Activated CD4-positive, alpha-beta T cell treated with anti-CD3 and anti-CD28 coated beads, Interleukin-10, Interleukin-2, amounts not matched to agents 100 ng/mL and 50 ng/mL, durations not matched to agents 16 hours and 8 hours (primary cell): ENCODE results near the gene IGF2BP3.

Experiments
- DNase-seq: peaks from one replicate; pipeline ENCODE4 v3.0.0-alpha.2; 2020

IGF2BP3 gene

GRCh38 chr7:23372611-23373010, 97.7 kb downstream of the IGF2BP3 start:
- no peak for DNase-seq

GRCh38 chr7:23371654-23372053, 98.6 kb downstream of the IGF2BP3 start:
- no peak for DNase-seq

GRCh38 chr7:23369695-23370404, 100.4 kb downstream of the IGF2BP3 start:
- no peak for DNase-seq

- no peak for DNase-seq
Observed at GRCh38 chr7:23369100-23369499, 101.2 kb downstream of the IGF2BP3 start.

GRCh38 chr7:23358152-23358674, 112.1 kb downstream of the IGF2BP3 start:
- no peak for DNase-seq

- peak; percentile 56 for DNase-seq
Observed at GRCh38 chr7:23357190-23358093, 112.8 kb downstream of the IGF2BP3 start.

GRCh38 chr7:23356726-23357125, 113.6 kb downstream of the IGF2BP3 start:
- peak; percentile 88 for DNase-seq

GRCh38 chr7:23356168-23356567, 114.1 kb downstream of the IGF2BP3 start:
- no peak for DNase-seq

GRCh38 chr7:23353172-23353571, 117.1 kb downstream of the IGF2BP3 start:
- no peak for DNase-seq

- no peak for DNase-seq
Observed at GRCh38 chr7:23350466-23350865, 119.8 kb downstream of the IGF2BP3 start.

GRCh38 chr7:23349484-23350157, 120.7 kb downstream of the IGF2BP3 start:
- DNase-seq: no peak

GRCh38 chr7:23347682-23348180, 122.6 kb downstream of the IGF2BP3 start:
- peak; percentile 21 for DNase-seq

GRCh38 chr7:23347033-23347681, 123.1 kb downstream of the IGF2BP3 start:
- no peak for DNase-seq

GRCh38 chr7:23346316-23346715, 124.0 kb downstream of the IGF2BP3 start:
- peak; percentile 34 for DNase-seq

- DNase-seq: no peak
Observed at GRCh38 chr7:23345601-23346000, 124.7 kb downstream of the IGF2BP3 start.

GRCh38 chr7:23343806-23344475, 126.3 kb downstream of the IGF2BP3 start:
- no peak for DNase-seq

GRCh38 chr7:23343102-23343501, 127.2 kb downstream of the IGF2BP3 start:
- DNase-seq: no peak

- no peak for DNase-seq
Observed at GRCh38 chr7:23341846-23342598, 128.3 kb downstream of the IGF2BP3 start.

- no peak for DNase-seq
Observed at GRCh38 chr7:23338863-23339262, 131.4 kb downstream of the IGF2BP3 start.

- no peak for DNase-seq
Observed at GRCh38 chr7:23338439-23338838, 131.9 kb downstream of the IGF2BP3 start.

- DNase-seq: no peak
Observed at GRCh38 chr7:23337374-23337773, 132.9 kb downstream of the IGF2BP3 start.
